Caco-2 (cell line): ENCODE data around the gene DAND5. TPM values are rescaled to one million over a fixed set of nuclear protein-coding genes. Genes with fewer than 3 reads are reported as not detected.

ENCODE experiments used
- BruUV-seq: library from RNA; stranded (reverse); fragments of 400-500 nt; replicated peaks from 2 replicates; lab custom pipeline; 2021; lab: Mats Ljungman, UMichigan
- CTCF ChIA-PET: fragments of 300-600 bp; sonication (Branson Sonifier 250); formaldehyde crosslinking; loops from one replicate; lab custom pipeline; 2022; ENCODE audit warnings: antibody characterized with exemption; lab: Charles Lee
- POLR2A ChIA-PET: fragments of 300-600 bp; sonication (Branson Sonifier 250); formaldehyde crosslinking; loops from one replicate; lab custom pipeline; 2022; ENCODE audit warnings: antibody characterized with exemption; lab: Charles Lee
- DNase-seq, 2 experiments: peaks; one replicate each; pipeline versions ENCODE4 v3.0.0 to v3.0.0-alpha.2; 2020 to 2022
- H3K27me3 ChIP-seq: replicated peaks from 2 replicates; pipeline ENCODE4 v1.6.0; 2011; ENCODE audit warnings: low read length; ENCODE audit not compliant: control insufficient read depth, insufficient read depth
- H3K36me3 ChIP-seq: 2 replicates; pipeline ENCODE4 v1.5.1; 2011; ENCODE audit warnings: low read length; ENCODE audit not compliant: control insufficient read depth, insufficient read depth
- H3K4me1 ChIP-seq: fragments of 250-450 bp; sonication (Bioruptor Pico); 2 replicates; pipeline ENCODE4 v1.5.1; 2020; ENCODE audit warnings: mild to moderate bottlenecking
- H3K4me3 ChIP-seq: 2 replicates; pipeline ENCODE4 v1.5.1; 2011; ENCODE audit warnings: low read depth, mild to moderate bottlenecking, control low read depth, low read length
- H3K9me3 ChIP-seq: fragments of 250-450 bp; sonication (Bioruptor Pico); 2 replicates; pipeline ENCODE4 v1.5.1; 2020; ENCODE audit warnings: mild to moderate bottlenecking, moderate library complexity
- H3K27ac Mint-ChIP-seq: one replicate; pipeline ENCODE4 v1.8.0; 2022; ENCODE audit warnings: mixed read lengths; ENCODE audit not compliant: unreplicated experiment
- H3K27me3 Mint-ChIP-seq: one replicate; pipeline ENCODE4 v1.8.0; 2022; ENCODE audit warnings: mixed read lengths; ENCODE audit not compliant: insufficient read depth, unreplicated experiment
- H3K36me3 Mint-ChIP-seq: one replicate; pipeline ENCODE4 v1.8.0; 2022; ENCODE audit warnings: mild to moderate bottlenecking, mixed read lengths; ENCODE audit not compliant: insufficient read depth, unreplicated experiment
- H3K4me1 Mint-ChIP-seq: one replicate; pipeline ENCODE4 v1.8.0; 2022; ENCODE audit warnings: low read depth, mixed read lengths; ENCODE audit not compliant: unreplicated experiment
- H3K4me3 Mint-ChIP-seq: one replicate; pipeline ENCODE4 v1.8.0; 2022; ENCODE audit warnings: mild to moderate bottlenecking, moderate library complexity, mixed read lengths; ENCODE audit not compliant: unreplicated experiment
- H3K9me3 Mint-ChIP-seq: one replicate; pipeline ENCODE4 v1.8.0; 2022; ENCODE audit warnings: mixed read lengths; ENCODE audit not compliant: unreplicated experiment
- CTCF ChIP-seq, 2 experiments: fragments of 200-600 bp in 1 of 2; IDR thresholded peaks; 1 replicate in 1 of 2; 2 replicates in 1 of 2; pipeline versions ENCODE4 v1.5.1 to v1.8.0; 2011 to 2022; ENCODE audit warnings: antibody characterized with exemption in 1 of 2, control low read depth in 1 of 2, inconsistent platforms in 1 of 2, low read depth in 1 of 2, low read length in 1 of 2, mild to moderate bottlenecking in 1 of 2, moderate library complexity in 1 of 2; ENCODE audit not compliant: insufficient read depth in 1 of 2, severe bottlenecking in 1 of 2, unreplicated experiment in 1 of 2
- intact Hi-C: fragments of 100-400 bp; cut with micrococcal nuclease; formaldehyde crosslinking; loops from one replicate; pipeline ENCODE4 v1.10.0; 2022; ENCODE audit not compliant: unreplicated experiment
- total RNA-seq: library from RNA; stranded (reverse); gene quantifications from 2 replicates; pipeline ENCODE4 v1.2.3, GENCODE V29; 2022

The DAND5 gene
- total RNA-seq, 1 experiment from 2014 or later = not detected

- Histone ChIP-seq H3K9me3 (no peaks in the 10 kb centered on the region), H3K36me3 (no peaks in the 10 kb centered on the region), H3K4me1 (peaks cover 8% of the 10 kb centered on the region; the same call in 1 of the 2 replicates), H3K27me3 (no peaks in the 10 kb centered on the region), H3K4me3 (no peak overlapping the region)
- intact Hi-C loops = no loop called here
- TF ChIP-seq CTCF (IDR thresholded peaks at IDR 0.05; ENCODE audit: insufficient read depth in 1 of 2, low read depth in 1 of 2, low read length in 1 of 2, severe bottlenecking in 1 of 2, unreplicated experiment in 1 of 2) = no peak
- CTCF ChIA-PET = interaction anchor here (1.0 kb wide), 1 partner anchor 51 kb away, joined by 4 read pairs; no protein-coding TSS in a partner anchor
- no peak for DNase-seq
- peaks cover 13% of the 10 kb centered on the region for H3K27me3 Mint-ChIP-seq
- no TSS peak for BruUV-seq
- POLR2A ChIA-PET = no interaction called here
- H3K27ac Mint-ChIP-seq = no peak overlapping the region
- H3K4me1 Mint-ChIP-seq = peaks cover 5% of the 10 kb centered on the region
- H3K4me3 Mint-ChIP-seq = no peak overlapping the region
- H3K9me3 Mint-ChIP-seq = no peaks in the 10 kb centered on the region
- H3K36me3 Mint-ChIP-seq = no peaks in the 10 kb centered on the region
Measured at GRCh38 chr19:13010992-13011652, 41.7 kb downstream of the DAND5 start.

- no peaks in the 10 kb centered on the region for H3K27me3 ChIP-seq
- peaks cover 5% of the 10 kb centered on the region for H3K4me1 Mint-ChIP-seq
- H3K27me3 Mint-ChIP-seq = peaks cover 17% of the 10 kb centered on the region
Measured at GRCh38 chr19:13011653-13012389, 42.4 kb downstream of the DAND5 start.

DNA sequence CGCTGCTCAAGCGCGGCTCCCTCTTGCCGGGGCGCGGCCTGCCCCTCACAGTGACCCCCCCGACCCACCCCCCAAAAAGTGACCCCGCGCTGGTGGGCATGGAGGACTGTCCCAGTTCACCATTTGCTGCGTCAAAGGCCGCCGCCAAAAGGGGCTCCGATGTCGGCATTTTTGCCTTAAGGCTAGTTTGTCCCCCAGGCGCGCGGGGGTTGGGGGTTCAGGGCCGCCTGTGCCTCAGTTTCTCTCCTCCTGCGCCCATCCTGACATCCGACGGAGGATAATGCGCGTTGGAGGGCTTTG, 43.0 kb downstream of the DAND5 start:
- TF ChIP-seq CTCF (IDR thresholded peaks at IDR 0.05; ENCODE audit: insufficient read depth in 1 of 2, low read depth in 1 of 2, low read length in 1 of 2, severe bottlenecking in 1 of 2, unreplicated experiment in 1 of 2) = no peak
- Mint-ChIP-seq H3K9me3 (no peaks in the 10 kb centered on the region), H3K27me3 (peaks cover 20% of the 10 kb centered on the region), H3K36me3 (no peaks in the 10 kb centered on the region), H3K27ac (no peak overlapping the region), H3K4me1 (peaks cover 5% of the 10 kb centered on the region), H3K4me3 (no peak overlapping the region)
- BruUV-seq = no TSS peak
- H3K4me3 ChIP-seq = no peak overlapping the region
- POLR2A ChIA-PET = no interaction called here
- CTCF ChIA-PET = no interaction called here
- intact Hi-C loops = no loop called here
- H3K36me3 ChIP-seq = no peaks in the 10 kb centered on the region
- no peaks in the 10 kb centered on the region for H3K27me3 ChIP-seq
- no peaks in the 10 kb centered on the region for H3K9me3 ChIP-seq
- no peak for DNase-seq
- H3K4me1 ChIP-seq = peaks cover 8% of the 10 kb centered on the region; the same call in 1 of the 2 replicates

More at GRCh38 chr19:13011653-13012389, 42.4 kb downstream of the DAND5 start:
- no peak overlapping the region for H3K4me3 ChIP-seq
- no peak for DNase-seq
- no peak overlapping the region for H3K27ac Mint-ChIP-seq
- intact Hi-C loops = no loop called here
- no peaks in the 10 kb centered on the region for H3K36me3 ChIP-seq
- H3K9me3 ChIP-seq = no peaks in the 10 kb centered on the region
- no peak overlapping the region for H3K4me3 Mint-ChIP-seq
- CTCF ChIA-PET = no interaction called here
- no peak for TF ChIP-seq CTCF (IDR thresholded peaks at IDR 0.05; ENCODE audit: insufficient read depth in 1 of 2, low read depth in 1 of 2, low read length in 1 of 2, severe bottlenecking in 1 of 2, unreplicated experiment in 1 of 2)
- peaks cover 8% of the 10 kb centered on the region; the same call in 1 of the 2 replicates for H3K4me1 ChIP-seq
- BruUV-seq = no TSS peak
- no peaks in the 10 kb centered on the region for H3K36me3 Mint-ChIP-seq
- POLR2A ChIA-PET = no interaction called here
- H3K9me3 Mint-ChIP-seq = no peaks in the 10 kb centered on the region
